ENCODE measurements around the gene SMIM9. TPM values are rescaled to one million over a fixed set of nuclear protein-coding genes. Genes with fewer than 3 reads are reported as not detected.

SMIM9 gene
- total RNA-seq: not detected in 2 replicates

GRCh38 chrX:154834562-154834961 is at the start of gene SMIM9:
TSS of gene SMIM9 (minus strand) at chrX:154834662. CDS start at chrX:154830856, 3,806 bp downstream.

GRCh38 chrX:154804957-154805695 is 29.3 kb downstream of the SMIM9 start, which contains the start of gene MPP1:
TSS of gene MPP1 (minus strand) at chrX:154805485. CDS start at chrX:154805373, 112 bp downstream.

Other genes with a start within 250 kb of the SMIM9 start
- gene CTAG1A, start 249.5 kb downstream of the SMIM9 start, total RNA-seq: not detected in 2 replicates
- gene CTAG1B, start 215.4 kb downstream of the SMIM9 start, total RNA-seq: not detected in 2 replicates
- not detected in 2 replicates for gene CTAG2, start 181.1 kb downstream of the SMIM9 start, total RNA-seq
- gene GAB3, start 83.6 kb downstream of the SMIM9 start, total RNA-seq: 9.4 and 18.0 TPM in 2 replicates
- 53.2 and 57.8 TPM in 2 replicates for gene DKC1, start 71.8 kb downstream of the SMIM9 start, total RNA-seq
- gene MPP1, start 29.2 kb downstream of the SMIM9 start, total RNA-seq: 25.8 and 37.1 TPM in 2 replicates
- gene F8A1, start 51.7 kb upstream of the SMIM9 start, total RNA-seq: 2.1 and 2.3 TPM in 2 replicates
- 2.3 and 3.1 TPM in 2 replicates for gene F8, start 188.1 kb upstream of the SMIM9 start, total RNA-seq
- 54.0 and 64.3 TPM in 2 replicates for gene FUNDC2, start 192.2 kb upstream of the SMIM9 start, total RNA-seq
- 10.5 and 10.6 TPM in 2 replicates for gene CMC4, start 236.5 kb upstream of the SMIM9 start, total RNA-seq
- 1.4 and 2.9 TPM in 2 replicates for gene MTCP1, start 236.5 kb upstream of the SMIM9 start, total RNA-seq
- gene BRCC3, start 236.8 kb upstream of the SMIM9 start, total RNA-seq: 13.4 and 16.4 TPM in 2 replicates